Lung (tissue), 12 donors: ENCODE results near the gene FNDC5. TPM values are rescaled to one million over a fixed set of nuclear protein-coding genes. Genes with fewer than 3 reads are reported as not detected.

Experiments used
- ATAC-seq: fragments of 200-7000 bp; cut with Tn5 transposase; one replicate; pipeline ENCODE4 v1.9.1; 2020; ENCODE audit warnings: moderate number of reproducible peaks; ENCODE audit not compliant: insufficient read depth, low FRiP score
- DNase-seq, 3 donors: peaks; one replicate each; pipeline ENCODE4 v3.0.0-alpha.2; 2013 to 2017
- H3K27ac ChIP-seq, 2 donors: one replicate each; pipeline ENCODE4 v1.5.1; 2013; ENCODE audit warnings: mild to moderate bottlenecking in 2 of 2, moderate library complexity in 2 of 2, control low read depth in 1 of 2, inconsistent platforms in 1 of 2, low read depth in 1 of 2, low read length in 1 of 2
- H3K27me3 ChIP-seq, 3 donors: one replicate each; pipeline ENCODE4 v1.5.1; 2013; ENCODE audit warnings: low read length in 2 of 3; ENCODE audit not compliant: control insufficient read depth in 3 of 3, insufficient read depth in 3 of 3
- H3K36me3 ChIP-seq, 4 donors: one replicate each; pipeline ENCODE4 v1.5.1; 2013; ENCODE audit warnings: low read length in 4 of 4, mild to moderate bottlenecking in 1 of 4, moderate library complexity in 1 of 4; ENCODE audit not compliant: control insufficient read depth in 4 of 4, insufficient read depth in 4 of 4
- H3K4me1 ChIP-seq, 5 donors: one replicate each; pipeline ENCODE4 v1.5.1; 2013; ENCODE audit warnings: low read length in 5 of 5, mild to moderate bottlenecking in 2 of 5, moderate library complexity in 1 of 5; ENCODE audit not compliant: control insufficient read depth in 5 of 5, insufficient read depth in 5 of 5
- H3K4me3 ChIP-seq: one replicate; pipeline ENCODE4 v1.5.1; 2013; ENCODE audit warnings: mild to moderate bottlenecking, control low read depth, moderate library complexity
- H3K9ac ChIP-seq, 2 donors: one replicate each; pipeline ENCODE4 v1.5.1; 2013; ENCODE audit warnings: low read length in 2 of 2, control low read depth in 1 of 2; ENCODE audit not compliant: insufficient read depth in 1 of 2
- H3K9me3 ChIP-seq, 4 donors: one replicate each; pipeline ENCODE4 v1.5.1; 2013; ENCODE audit warnings: low read length in 3 of 4, mild to moderate bottlenecking in 1 of 4, moderate library complexity in 1 of 4; ENCODE audit not compliant: control insufficient read depth in 4 of 4, insufficient read depth in 3 of 4
- CTCF ChIP-seq: IDR thresholded peaks from 2 replicates; pipeline ENCODE4 v1.5.1; 2012; ENCODE audit warnings: mild to moderate bottlenecking; ENCODE audit errors: control extremely low read depth, extremely low read depth
- WGBS, 2 donors: extraction: QIAGEN DNeasy Blood & Tissue Kit; methylation state at CpG; one replicate each; pipeline ENCODE4 v1.1.7; 2013; 5-methylcytosine and 5-hydroxymethylcytosine counted together
- polyA plus RNA-seq, 2 donors: library from polyadenylated mRNA; stranded (reverse); fragments of 200-250 nt; gene quantifications; one replicate each; pipeline ENCODE4 v1.2.1, GENCODE V29; 2013
- total RNA-seq, 2 donors: library from RNA; depleted of rRNA in 1 of 2; stranded (reverse); fragments of >200 nt in 1 of 2; gene quantifications; one replicate each; pipeline ENCODE4 v1.2.1, GENCODE V29; 2014 to 2021
- donor health status: control.
- donor health status: control.
- donor health status: Bipolar disorder and iron deficiency.
- donor health status: healthy.
- donor health status: DM: yes; HTN: yes; CAD: no.

FNDC5 gene
- total and polyA plus RNA-seq, 4 donors: 0.10 to 5.3 (median 0.25) TPM

GRCh38 chr1:32903991-32904785, 33.5 kb upstream of the FNDC5 start:
- Histone ChIP-seq H3K36me3 (no peaks in the 10 kb centered on the region), H3K27me3 (peaks cover 0 to 11% (median 6%) of the 10 kb centered on the region in 3 donors), H3K4me3 (no peak overlapping the region), H3K4me1 (peaks cover 0 to 11% (median 0%) of the 10 kb centered on the region in 5 donors), H3K9ac (no peak overlapping the region), H3K27ac (no peak overlapping the region), H3K9me3 (no peaks in the 10 kb centered on the region)
- no peak for DNase-seq
- no peak for ATAC-seq
- TF ChIP-seq CTCF: no peak
- WGBS, 2 donors: 67 to 74% methylated on average over 3 of the region's 3 CpGs

DNA sequence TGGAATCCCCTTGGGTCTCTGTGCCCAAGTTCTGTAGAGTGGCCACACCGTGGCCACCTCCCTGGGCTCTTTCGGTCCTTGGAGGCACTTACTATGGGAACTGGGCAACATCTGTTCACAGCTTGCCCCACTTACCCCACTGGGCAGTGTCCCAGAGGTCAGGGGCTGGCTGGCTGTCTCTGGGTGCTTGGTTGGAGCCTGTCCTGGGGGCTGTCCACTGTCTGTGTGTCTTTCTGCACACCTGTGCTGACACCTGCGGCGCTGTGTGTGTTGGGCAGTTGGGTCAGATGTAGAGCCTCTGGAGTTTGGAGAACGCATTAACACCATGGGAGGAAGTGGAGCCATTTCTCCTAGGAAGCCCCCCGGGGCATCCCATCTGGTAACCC, 31.8 kb upstream of the FNDC5 start:
- Histone ChIP-seq H3K4me1 (peaks cover 0 to 11% (median 0%) of the 10 kb centered on the region in 5 donors), H3K27ac (no peak overlapping the region), H3K36me3 (no peaks in the 10 kb centered on the region), H3K9me3 (no peaks in the 10 kb centered on the region), H3K4me3 (no peak overlapping the region), H3K9ac (no peak overlapping the region), H3K27me3 (peaks cover 0 to 11% (median 6%) of the 10 kb centered on the region in 3 donors)
- DNase-seq: no peak
- TF ChIP-seq CTCF: no peak
- 73 to 74% methylated on average over 6 of the region's 6 CpGs for WGBS, 2 donors
- no peak for ATAC-seq

GRCh38 chr1:32901823-32902534, 31.3 kb upstream of the FNDC5 start:
- Histone ChIP-seq H3K36me3 (no peaks in the 10 kb centered on the region), H3K27ac (no peak overlapping the region), H3K27me3 (peaks cover 0 to 11% (median 6%) of the 10 kb centered on the region in 3 donors), H3K9ac (no peak overlapping the region), H3K4me3 (peak overlapping the region; percentile 52), H3K9me3 (no peaks in the 10 kb centered on the region), H3K4me1 (peaks cover 0 to 11% (median 0%) of the 10 kb centered on the region in 5 donors)
- DNase-seq: no peak
- no peak for TF ChIP-seq CTCF
- 47 to 54% methylated on average over 24 of the region's 24 CpGs for WGBS, 2 donors
- no peak for ATAC-seq
